ENCODE measurements around the gene RAPGEF6.

DNA sequence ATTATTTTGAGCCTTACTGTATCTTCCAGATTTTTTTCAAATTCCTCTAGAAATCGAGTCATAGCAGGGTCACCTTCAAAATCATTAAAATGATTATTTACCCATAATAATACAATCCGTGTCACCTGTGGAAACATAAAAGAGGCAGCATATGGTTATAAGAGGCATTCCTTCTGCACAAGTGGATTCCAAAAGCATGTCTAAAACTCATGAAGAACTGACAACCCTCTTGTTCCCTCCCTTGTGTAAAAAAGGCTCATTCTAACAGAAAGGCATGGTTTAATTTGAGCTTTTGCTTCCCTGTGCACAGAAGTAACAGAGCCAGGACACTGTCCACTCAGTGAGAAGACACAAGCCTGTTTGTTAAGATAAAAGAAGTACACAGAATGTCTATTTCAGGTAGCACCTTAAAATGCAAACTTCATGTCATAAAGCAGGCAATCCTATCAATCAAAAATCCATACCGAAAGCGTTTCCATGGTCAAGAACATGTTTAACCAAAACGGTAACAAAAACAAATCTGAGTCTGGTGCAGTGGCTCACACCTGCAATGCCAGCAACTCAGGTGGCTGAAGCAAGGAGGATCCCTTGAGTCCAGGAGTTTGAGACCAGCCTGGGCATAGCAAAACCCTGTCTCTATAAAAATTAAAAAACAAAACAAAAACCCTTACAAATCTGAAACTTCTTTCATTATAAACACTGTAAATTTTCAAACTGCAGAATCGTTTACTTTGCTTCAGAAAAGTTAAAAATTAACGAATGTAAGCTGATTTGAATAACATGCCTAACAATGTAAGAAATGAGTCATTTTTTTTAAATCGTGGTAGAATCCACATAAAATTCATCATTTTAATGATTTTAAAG, 139.3 kb downstream of the RAPGEF6 start:
- TF ChIP-seq, protein P1, sequence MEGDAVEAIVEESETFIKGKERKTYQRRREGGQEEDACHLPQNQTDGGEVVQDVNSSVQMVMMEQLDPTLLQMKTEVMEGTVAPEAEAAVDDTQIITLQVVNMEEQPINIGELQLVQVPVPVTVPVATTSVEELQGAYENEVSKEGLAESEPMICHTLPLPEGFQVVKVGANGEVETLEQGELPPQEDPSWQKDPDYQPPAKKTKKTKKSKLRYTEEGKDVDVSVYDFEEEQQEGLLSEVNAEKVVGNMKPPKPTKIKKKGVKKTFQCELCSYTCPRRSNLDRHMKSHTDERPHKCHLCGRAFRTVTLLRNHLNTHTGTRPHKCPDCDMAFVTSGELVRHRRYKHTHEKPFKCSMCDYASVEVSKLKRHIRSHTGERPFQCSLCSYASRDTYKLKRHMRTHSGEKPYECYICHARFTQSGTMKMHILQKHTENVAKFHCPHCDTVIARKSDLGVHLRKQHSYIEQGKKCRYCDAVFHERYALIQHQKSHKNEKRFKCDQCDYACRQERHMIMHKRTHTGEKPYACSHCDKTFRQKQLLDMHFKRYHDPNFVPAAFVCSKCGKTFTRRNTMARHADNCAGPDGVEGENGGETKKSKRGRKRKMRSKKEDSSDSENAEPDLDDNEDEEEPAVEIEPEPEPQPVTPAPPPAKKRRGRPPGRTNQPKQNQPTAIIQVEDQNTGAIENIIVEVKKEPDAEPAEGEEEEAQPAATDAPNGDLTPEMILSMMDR (IDR thresholded peaks at IDR 0.05), result no peak
- TF ChIP-seq POLR2A (IDR thresholded peaks at IDR 0.05), result no peak

All from right lobe of liver (tissue), 4 donors.